IMR-90 (cell line): Measurements from ENCODE around the gene CLDN24. TPM values are rescaled to one million over a fixed set of nuclear protein-coding genes. Genes with fewer than 3 reads are reported as not detected.

Experiments used
- ATAC-seq: fragments of 200-7000 bp; cut with Tn5 transposase; 2 replicates; pipeline ENCODE4 v1.9.1; 2020; ENCODE audit warnings: low read depth, mild to moderate bottlenecking, moderate library complexity
- BruUV-seq: library from RNA; stranded (reverse); fragments of 400-500 nt; replicated peaks from 2 replicates; lab custom pipeline; 2021; lab: Mats Ljungman, UMichigan
- CTCF ChIA-PET: fragments of 300-600 bp; formaldehyde crosslinking; extraction: SDS; loops from one replicate; lab custom pipeline; 2021; ENCODE audit warnings: antibody characterized with exemption; lab: Yijun Ruan, JAX
- POLR2A ChIA-PET: fragments of 300-600 bp; sonication (Branson Sonifier 250); formaldehyde crosslinking; loops from one replicate; lab custom pipeline; 2022; ENCODE audit warnings: antibody characterized with exemption; ENCODE audit not compliant: unreplicated experiment; lab: Charles Lee
- DNase-seq: peaks from one replicate; pipeline ENCODE4 v3.0.0; 2013
- H2AFZ ChIP-seq: replicated peaks from 2 replicates; pipeline ENCODE3; 2013; ENCODE audit warnings: low read length, mild to moderate bottlenecking; ENCODE audit not compliant: poor library complexity
- H2AK5ac ChIP-seq: 2 replicates; pipeline ENCODE4 v1.6.1; 2013; ENCODE audit warnings: low read depth, low read length, inconsistent platforms
- H2AK9ac ChIP-seq: replicated peaks from 2 replicates; pipeline ENCODE3; 2013; ENCODE audit warnings: mild to moderate bottlenecking, low read depth, low read length, moderate library complexity; ENCODE audit not compliant: poor library complexity
- H2BK120ac ChIP-seq: 2 replicates; pipeline ENCODE4 v1.6.1; 2013; ENCODE audit warnings: low read depth, low read length, inconsistent platforms
- H2BK15ac ChIP-seq: 3 replicates; pipeline ENCODE4 v1.6.1; 2013; ENCODE audit warnings: low read depth, low read length, inconsistent platforms
- H2BK20ac ChIP-seq: 2 replicates; pipeline ENCODE4 v1.6.1; 2013; ENCODE audit warnings: low read depth, mild to moderate bottlenecking, inconsistent platforms, low read length, moderate library complexity
- H2BK5ac ChIP-seq: 2 replicates; pipeline ENCODE4 v1.6.1; 2013; ENCODE audit warnings: mild to moderate bottlenecking, low read depth, low read length, inconsistent platforms; ENCODE audit not compliant: poor library complexity, severe bottlenecking
- H3K14ac ChIP-seq: replicated peaks from 2 replicates; pipeline ENCODE4 v1.6.1; 2013; ENCODE audit warnings: low read depth, low read length, inconsistent platforms
- H3K18ac ChIP-seq: 2 replicates; pipeline ENCODE4 v1.6.1; 2013; ENCODE audit warnings: low read depth, low read length, control low read depth
- H3K23ac ChIP-seq: 2 replicates; pipeline ENCODE4 v1.6.1; 2013; ENCODE audit warnings: low read depth, low read length, inconsistent platforms
- H3K27ac ChIP-seq: 2 replicates; pipeline ENCODE4 v1.5.1; 2013; ENCODE audit warnings: mild to moderate bottlenecking, control low read depth, low read length; ENCODE audit not compliant: insufficient read depth
- H3K27me3 ChIP-seq: 2 replicates; pipeline ENCODE4 v1.6.1; 2013; ENCODE audit warnings: low read length; ENCODE audit not compliant: control insufficient read depth, insufficient read depth
- H3K36me3 ChIP-seq: 2 replicates; pipeline ENCODE4 v1.6.1; 2013; ENCODE audit warnings: low read length, mixed read lengths; ENCODE audit not compliant: control insufficient read depth, insufficient read depth
- H3K4ac ChIP-seq: 2 replicates; pipeline ENCODE4 v1.6.1; 2013; ENCODE audit warnings: low read depth, low read length, inconsistent platforms
- H3K4me1 ChIP-seq: 2 replicates; pipeline ENCODE4 v1.6.1; 2013; ENCODE audit warnings: low read length, mixed read lengths; ENCODE audit not compliant: control insufficient read depth, insufficient read depth
- H3K4me2 ChIP-seq: 2 replicates; pipeline ENCODE4 v1.6.1; 2013; ENCODE audit warnings: low read depth, mild to moderate bottlenecking, control low read depth, low read length, moderate library complexity
- H3K4me3 ChIP-seq: 2 replicates; pipeline ENCODE4 v1.5.1; 2013; ENCODE audit warnings: low read depth, mild to moderate bottlenecking, control low read depth, low read length, moderate library complexity; ENCODE audit not compliant: insufficient read depth
- H3K56ac ChIP-seq: 2 replicates; pipeline ENCODE4 v1.6.1; 2013; ENCODE audit warnings: low read length, inconsistent platforms; ENCODE audit not compliant: insufficient read depth; ENCODE audit errors: extremely low read depth
- H3K79me1 ChIP-seq, 2 experiments: 2 replicates each; pipeline ENCODE4 v1.6.1; 2013; ENCODE audit warnings: low read length in 2 of 2, inconsistent platforms in 1 of 2, low read depth in 1 of 2
- H3K9ac ChIP-seq: 2 replicates; pipeline ENCODE4 v1.6.1; 2013; ENCODE audit warnings: low read depth, low read length, control low read depth
- H3K9me1 ChIP-seq: 2 replicates; pipeline ENCODE4 v1.6.1; 2013; ENCODE audit warnings: low read length, inconsistent platforms; ENCODE audit not compliant: insufficient read depth
- H3K9me3 ChIP-seq: 2 replicates; pipeline ENCODE4 v1.6.1; 2013; ENCODE audit warnings: low read length; ENCODE audit not compliant: control insufficient read depth, insufficient read depth
- H4K20me1 ChIP-seq: 2 replicates; pipeline ENCODE4 v1.6.1; 2013; ENCODE audit warnings: low read length, inconsistent platforms; ENCODE audit not compliant: insufficient read depth
- H4K5ac ChIP-seq: 2 replicates; pipeline ENCODE4 v1.6.1; 2013; ENCODE audit warnings: mild to moderate bottlenecking, low read depth, low read length, control low read depth
- H4K8ac ChIP-seq, 2 experiments: 2 replicates each; pipeline ENCODE4 v1.6.1; 2013; ENCODE audit warnings: low read depth in 2 of 2, low read length in 2 of 2, control low read depth in 1 of 2, inconsistent platforms in 1 of 2
- H4K91ac ChIP-seq: 2 replicates; pipeline ENCODE4 v1.6.1; 2013; ENCODE audit warnings: low read depth, low read length, inconsistent platforms; ENCODE audit not compliant: insufficient read depth
- CEBPB ChIP-seq: IDR thresholded peaks from 2 replicates; pipeline ENCODE4 v1.6.1; 2012; ENCODE audit warnings: low read depth, low read length, improper control_type of control experiment
- CHD1 ChIP-seq: IDR thresholded peaks from 2 replicates; pipeline ENCODE4 v1.6.1; 2012; ENCODE audit warnings: low read depth, low read length, improper control_type of control experiment
- ELK1 ChIP-seq: fragments of 150-350 bp; IDR thresholded peaks from 2 replicates; pipeline ENCODE4 v1.6.1; 2016; ENCODE audit warnings: low read depth, mild to moderate bottlenecking, low read length, moderate library complexity, borderline replicate concordance
- MAZ ChIP-seq: IDR thresholded peaks from 2 replicates; pipeline ENCODE4 v1.6.1; 2012; ENCODE audit warnings: low read depth, mild to moderate bottlenecking, low read length, improper control_type of control experiment, moderate library complexity, borderline replicate concordance
- MXI1 ChIP-seq: IDR thresholded peaks from 2 replicates; pipeline ENCODE4 v1.6.1; 2012; ENCODE audit warnings: low read depth, mild to moderate bottlenecking, low read length, moderate library complexity, borderline replicate concordance
- NFE2L2 ChIP-seq: fragments of 150-350 bp; IDR thresholded peaks from 2 replicates; pipeline ENCODE4 v1.6.1; 2016; ENCODE audit warnings: low read depth, mild to moderate bottlenecking, low read length
- POLR2A ChIP-seq: IDR thresholded peaks from 2 replicates; pipeline ENCODE4 v1.6.1; 2012; ENCODE audit warnings: mild to moderate bottlenecking, low read depth, low read length
- RAD21 ChIP-seq: IDR thresholded peaks from 2 replicates; pipeline ENCODE4 v1.6.1; 2012; ENCODE audit warnings: low read length, improper control_type of control experiment
- RCOR1 ChIP-seq: IDR thresholded peaks from 2 replicates; pipeline ENCODE4 v1.6.1; 2012; ENCODE audit warnings: mild to moderate bottlenecking, low read length, improper control_type of control experiment; ENCODE audit not compliant: insufficient replicate concordance
- RFX5 ChIP-seq: IDR thresholded peaks from 2 replicates; pipeline ENCODE4 v1.8.0; 2012; ENCODE audit warnings: low read depth, mild to moderate bottlenecking, low read length, moderate library complexity
- SMC3 ChIP-seq: fragments of 150-350 bp; IDR thresholded peaks from 2 replicates; pipeline ENCODE4 v1.6.1; 2016; ENCODE audit warnings: low read depth, mild to moderate bottlenecking, antibody characterized with exemption, low read length, moderate library complexity
- WGBS, 2 experiments: methylation state at CpG; one replicate each; pipeline versions ENCODE4 v1.1.5 to v1.1.7; 2013; ENCODE audit warnings: missing lambda C conversion rate in 2 of 2; ENCODE audit not compliant: insufficient read length in 1 of 2; ENCODE audit errors: extremely low coverage in 2 of 2; 5-methylcytosine and 5-hydroxymethylcytosine counted together
- dilution Hi-C: fragments of 300-500 bp; cut with HindIII; formaldehyde crosslinking; loops from one replicate; pipeline ENCODE4 v1.14.3; 2018; ENCODE audit warnings: low sequenced_read_pairs; ENCODE audit not compliant: unreplicated experiment
- in situ Hi-C: fragments of 300-500 bp; cut with MboI; formaldehyde crosslinking; loops from 3 replicates; pipeline ENCODE4 v1.14.3; 2019; ENCODE audit warnings: low sequenced_read_pairs, inconsistent platforms, mixed read lengths
- intact Hi-C: fragments of 100-400 bp; cut with micrococcal nuclease; formaldehyde crosslinking; loops from 2 replicates; pipeline ENCODE4 v1.10.0; 2022
- polyA plus RNA-seq, 3 experiments: library from polyadenylated mRNA; depleted of rRNA; stranded (reverse); fragments of >200 nt; gene quantifications; 2 replicates each; pipeline ENCODE4 v1.2.3, GENCODE V29; 2012; ENCODE audit warnings: low replicate concordance in 1 of 3
- total RNA-seq: library from RNA; depleted of rRNA; stranded (reverse); fragments of >200 nt; gene quantifications from 2 replicates; pipeline ENCODE4 v1.2.3, GENCODE V29; 2012
- TF ChIP-seq, protein P1 (sequence below): fragments of 150-350 bp; IDR thresholded peaks from 2 replicates; pipeline ENCODE4 v1.6.1; 2017; ENCODE audit warnings: mild to moderate bottlenecking, antibody characterized with exemption, low read length, low read depth
- TF ChIP-seq, protein P2 (sequence below): conservative IDR thresholded peaks from 2 replicates; pipeline ENCODE4 v1.5.1; 2012; ENCODE audit warnings: mild to moderate bottlenecking, low read depth, low read length, improper control_type of control experiment

Gene CLDN24
- total and polyA plus RNA-seq, 2 of the 4 experiments (the other 2 are of a cell fraction) = not detected

GRCh38 chr4:183348706-183349659 is 26.8 kb upstream of the CLDN24 start:
- intact Hi-C loops (no loop called here), in situ Hi-C loops (no loop called here), dilution Hi-C loops (no loop called here)
- peak overlapping the region; percentile 72 for H4K91ac ChIP-seq
- ChIA-PET POLR2A (no interaction called here), CTCF (no interaction called here)
- peak overlapping the region; percentile 4 to 79; a peak in 3 of 4 replicates for H4K8ac ChIP-seq
- H2AK9ac ChIP-seq = peak overlapping the region; percentile 74
- H3K36me3 ChIP-seq = no peaks in the 10 kb centered on the region
- no peak overlapping the region for H3K4me3 ChIP-seq
- H3K14ac ChIP-seq = peak overlapping the region; percentile 40; the same call in 1 of the 2 replicates
- peak overlapping the region; percentile 79 for H2BK20ac ChIP-seq
- H2BK120ac ChIP-seq = peak overlapping the region; percentile 89
- peak overlapping the region; percentile 50 for H2AFZ ChIP-seq
- DNase-seq = peak; percentile 95
- no peak overlapping the region for H3K9ac ChIP-seq
- peak overlapping the region; percentile 43 for H3K27ac ChIP-seq
- 60% methylated on average over 1 of the region's 17 CpGs; no CpG with 5 or more reads in 1 of the 2 experiments for WGBS, 2 experiments
- H3K4me2 ChIP-seq = no peak overlapping the region; the same call in 1 of the 2 replicates
- H4K5ac ChIP-seq = peak overlapping the region; percentile 82
- H3K23ac ChIP-seq = no peak overlapping the region
- ATAC-seq = peak; percentile 92
- H3K27me3 ChIP-seq = no peaks in the 10 kb centered on the region
- peak overlapping the region; percentile 67 for H2BK5ac ChIP-seq
- H3K4me1 ChIP-seq = peaks cover 10% of the 10 kb centered on the region; the same call in 1 of the 2 replicates
- no peak overlapping the region for H3K56ac ChIP-seq
- 0 out of 2 replicates have a peak, but pooled peaks cover 5% of the 10 kb centered on the region for H3K9me1 ChIP-seq
- no peaks in the 10 kb centered on the region for H3K9me3 ChIP-seq
- H3K79me1 ChIP-seq = no peaks in the 10 kb centered on the region
- H4K20me1 ChIP-seq = no peaks in the 10 kb centered on the region
- peak overlapping the region; percentile 86 for H2AK5ac ChIP-seq
- peak overlapping the region; percentile 5; the same call in 1 of the 3 replicates for H2BK15ac ChIP-seq
- no TSS peak for BruUV-seq
- H3K4ac ChIP-seq = peak overlapping the region; percentile 81
- H3K18ac ChIP-seq = peak overlapping the region; percentile 83
- no peak for TF ChIP-seq RFX5
- TF ChIP-seq CEBPB = peak; percentile 54
- peak; percentile 57; the same call in 1 of the 2 replicates for TF ChIP-seq NFE2L2
- TF ChIP-seq MAZ = no peak
- no peak for TF ChIP-seq SMC3
- TF ChIP-seq, protein P1, sequence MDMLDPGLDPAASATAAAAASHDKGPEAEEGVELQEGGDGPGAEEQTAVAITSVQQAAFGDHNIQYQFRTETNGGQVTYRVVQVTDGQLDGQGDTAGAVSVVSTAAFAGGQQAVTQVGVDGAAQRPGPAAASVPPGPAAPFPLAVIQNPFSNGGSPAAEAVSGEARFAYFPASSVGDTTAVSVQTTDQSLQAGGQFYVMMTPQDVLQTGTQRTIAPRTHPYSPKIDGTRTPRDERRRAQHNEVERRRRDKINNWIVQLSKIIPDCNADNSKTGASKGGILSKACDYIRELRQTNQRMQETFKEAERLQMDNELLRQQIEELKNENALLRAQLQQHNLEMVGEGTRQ = no peak
- TF ChIP-seq, protein P2, sequence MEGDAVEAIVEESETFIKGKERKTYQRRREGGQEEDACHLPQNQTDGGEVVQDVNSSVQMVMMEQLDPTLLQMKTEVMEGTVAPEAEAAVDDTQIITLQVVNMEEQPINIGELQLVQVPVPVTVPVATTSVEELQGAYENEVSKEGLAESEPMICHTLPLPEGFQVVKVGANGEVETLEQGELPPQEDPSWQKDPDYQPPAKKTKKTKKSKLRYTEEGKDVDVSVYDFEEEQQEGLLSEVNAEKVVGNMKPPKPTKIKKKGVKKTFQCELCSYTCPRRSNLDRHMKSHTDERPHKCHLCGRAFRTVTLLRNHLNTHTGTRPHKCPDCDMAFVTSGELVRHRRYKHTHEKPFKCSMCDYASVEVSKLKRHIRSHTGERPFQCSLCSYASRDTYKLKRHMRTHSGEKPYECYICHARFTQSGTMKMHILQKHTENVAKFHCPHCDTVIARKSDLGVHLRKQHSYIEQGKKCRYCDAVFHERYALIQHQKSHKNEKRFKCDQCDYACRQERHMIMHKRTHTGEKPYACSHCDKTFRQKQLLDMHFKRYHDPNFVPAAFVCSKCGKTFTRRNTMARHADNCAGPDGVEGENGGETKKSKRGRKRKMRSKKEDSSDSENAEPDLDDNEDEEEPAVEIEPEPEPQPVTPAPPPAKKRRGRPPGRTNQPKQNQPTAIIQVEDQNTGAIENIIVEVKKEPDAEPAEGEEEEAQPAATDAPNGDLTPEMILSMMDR = no peak
- TF ChIP-seq MXI1 = peak; percentile 44; the same call in 1 of the 2 replicates
- TF ChIP-seq ELK1 = 0 out of 2 replicates have a peak, but pooled peaks have one; percentile 69
- no peak for TF ChIP-seq POLR2A
- peak; percentile 46 for TF ChIP-seq RCOR1
- TF ChIP-seq RAD21 = no peak
- TF ChIP-seq CHD1 = no peak
